Psoas muscle (tissue), 8 donors: ENCODE data around the gene SPOCK3. TPM values are rescaled to one million over a fixed set of nuclear protein-coding genes. Genes with fewer than 3 reads are reported as not detected.

Source experiments
- ATAC-seq, 4 donors: fragments of 200-7000 bp; cut with Tn5 transposase; one replicate each; pipeline ENCODE4 v1.9.1; 2020; ENCODE audit warnings: moderate library complexity in 3 of 4, mild to moderate bottlenecking in 2 of 4
- DNase-seq, 2 donors: peaks; one replicate each; pipeline ENCODE4 v3.0.0-alpha.2; 2020
- H3K27ac ChIP-seq: fragments of 200-600 bp; one replicate; pipeline ENCODE4 v1.8.0; 2022
- H3K27me3 ChIP-seq, 3 donors: fragments of 200-600 bp in 1 of 3; one replicate each; pipeline versions ENCODE4 v1.6.1 to v1.8.0; 2013 to 2022; ENCODE audit warnings: low read length in 2 of 3, mild to moderate bottlenecking in 2 of 3, moderate library complexity in 1 of 3; ENCODE audit not compliant: insufficient read depth in 3 of 3
- H3K36me3 ChIP-seq, 2 donors: fragments of 200-600 bp in 1 of 2; one replicate each; pipeline versions ENCODE4 v1.6.1 to v1.8.0; 2013 to 2022; ENCODE audit warnings: low read depth in 1 of 2, mild to moderate bottlenecking in 1 of 2, moderate library complexity in 1 of 2; ENCODE audit not compliant: insufficient read depth in 1 of 2
- H3K4me1 ChIP-seq: fragments of 200-600 bp; one replicate; pipeline ENCODE4 v1.8.0; 2022
- H3K4me3 ChIP-seq: fragments of 200-600 bp; one replicate; pipeline ENCODE4 v1.8.0; 2022; ENCODE audit warnings: mild to moderate bottlenecking
- H3K9me3 ChIP-seq: fragments of 200-600 bp; one replicate; pipeline ENCODE4 v1.8.0; 2022
- WGBS, 3 donors: extraction: QIAGEN DNeasy Blood & Tissue Kit; methylation state at CpG; one replicate each; pipeline versions ENCODE4 v1.1.6 to v1.1.7; 2013; 5-methylcytosine and 5-hydroxymethylcytosine counted together
- intact Hi-C, 2 donors: fragments of 100-400 bp; cut with DNase I; formaldehyde crosslinking; loops; one replicate each; pipeline versions ENCODE4 v1.11.0 to v1.14.2; 2022
- polyA plus RNA-seq, 3 donors: library from polyadenylated mRNA; stranded (reverse); fragments of 200-250 nt; gene quantifications; one replicate each; pipeline ENCODE4 v1.2.3, GENCODE V29; 2013
- total RNA-seq, 4 donors: library from RNA; stranded (reverse); fragmentation: NEBNext Ultra II Directional in 2 of 4; extraction: Animal tissue kit (Norgen Biotek cat#: 25700) in 2 of 4; gene quantifications; one replicate each; pipeline versions ENCODE4 v1.2.1 to v1.2.4, GENCODE V29; 2021 to 2023
- TF ChIP-seq, protein P1 (sequence below): fragments of 200-600 bp; IDR thresholded peaks from one replicate; pipeline ENCODE4 v1.8.0; 2022; ENCODE audit warnings: antibody characterized with exemption
- donor health status: healthy with polysubstance abuse.
- donor health status: DM: no; HTN: no; CAD: no; lungs with moderate emphysema.
- donor health status: Bipolar disorder and iron deficiency.
- donor health status: healthy.
- donor health status: DM: yes; HTN: yes; CAD: no.
- donor health status: DM: no; HTN: no; CAD: no.
- donor health status: DM: no; HTN: no; CAD: no.
- donor health status: DM: yes; HTN: yes; CAD: no.

The SPOCK3 gene
- total and polyA plus RNA-seq, 7 donors: 0.09 to 1.0 (median 0.11) TPM; not detected in 4

DNA sequence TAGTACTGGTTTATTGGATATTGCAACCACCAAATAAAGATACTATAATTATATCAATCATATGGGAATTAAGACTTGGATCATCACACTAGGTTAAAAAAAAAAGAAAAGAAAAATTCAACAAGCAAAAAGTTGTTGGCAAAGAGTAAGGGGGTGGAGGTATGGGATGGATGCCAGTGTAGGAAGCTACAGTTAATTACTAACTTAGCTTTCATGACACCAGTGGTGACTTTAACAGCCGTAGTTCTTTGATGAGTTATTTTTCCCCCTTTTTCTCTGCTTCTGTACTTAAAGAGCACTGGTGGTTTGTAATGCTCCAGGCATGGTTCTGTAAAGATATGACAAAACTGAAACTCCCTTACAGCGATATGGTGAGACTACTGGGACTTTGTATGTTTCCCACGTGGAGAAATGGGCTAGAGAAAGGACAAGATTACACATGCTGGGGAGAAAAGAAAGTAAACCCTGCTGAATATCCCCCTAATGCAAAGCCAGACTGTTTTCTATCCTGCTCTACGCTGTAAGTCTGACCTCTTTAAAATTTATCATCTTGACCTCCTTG, 210.8 kb downstream of the SPOCK3 start:
- intact Hi-C loops: loop anchor here (5.0 to 10.0 kb wide), 5 partner anchors 271 to 1131 kb away; no protein-coding TSS in a partner anchor
- Histone ChIP-seq H3K27ac (no peak overlapping the region), H3K4me1 (no peaks in the 10 kb centered on the region), H3K27me3 (no peaks in the 10 kb centered on the region), H3K36me3 (no peaks in the 10 kb centered on the region), H3K9me3 (no peaks in the 10 kb centered on the region), H3K4me3 (no peak overlapping the region)
- WGBS, 3 donors: 42 to 50% (median 43%) methylated on average over 4 of the region's 4 CpGs
- ATAC-seq (no peak), DNase-seq (no peak)
- TF ChIP-seq, protein P1, sequence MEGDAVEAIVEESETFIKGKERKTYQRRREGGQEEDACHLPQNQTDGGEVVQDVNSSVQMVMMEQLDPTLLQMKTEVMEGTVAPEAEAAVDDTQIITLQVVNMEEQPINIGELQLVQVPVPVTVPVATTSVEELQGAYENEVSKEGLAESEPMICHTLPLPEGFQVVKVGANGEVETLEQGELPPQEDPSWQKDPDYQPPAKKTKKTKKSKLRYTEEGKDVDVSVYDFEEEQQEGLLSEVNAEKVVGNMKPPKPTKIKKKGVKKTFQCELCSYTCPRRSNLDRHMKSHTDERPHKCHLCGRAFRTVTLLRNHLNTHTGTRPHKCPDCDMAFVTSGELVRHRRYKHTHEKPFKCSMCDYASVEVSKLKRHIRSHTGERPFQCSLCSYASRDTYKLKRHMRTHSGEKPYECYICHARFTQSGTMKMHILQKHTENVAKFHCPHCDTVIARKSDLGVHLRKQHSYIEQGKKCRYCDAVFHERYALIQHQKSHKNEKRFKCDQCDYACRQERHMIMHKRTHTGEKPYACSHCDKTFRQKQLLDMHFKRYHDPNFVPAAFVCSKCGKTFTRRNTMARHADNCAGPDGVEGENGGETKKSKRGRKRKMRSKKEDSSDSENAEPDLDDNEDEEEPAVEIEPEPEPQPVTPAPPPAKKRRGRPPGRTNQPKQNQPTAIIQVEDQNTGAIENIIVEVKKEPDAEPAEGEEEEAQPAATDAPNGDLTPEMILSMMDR: no peak

DNA sequence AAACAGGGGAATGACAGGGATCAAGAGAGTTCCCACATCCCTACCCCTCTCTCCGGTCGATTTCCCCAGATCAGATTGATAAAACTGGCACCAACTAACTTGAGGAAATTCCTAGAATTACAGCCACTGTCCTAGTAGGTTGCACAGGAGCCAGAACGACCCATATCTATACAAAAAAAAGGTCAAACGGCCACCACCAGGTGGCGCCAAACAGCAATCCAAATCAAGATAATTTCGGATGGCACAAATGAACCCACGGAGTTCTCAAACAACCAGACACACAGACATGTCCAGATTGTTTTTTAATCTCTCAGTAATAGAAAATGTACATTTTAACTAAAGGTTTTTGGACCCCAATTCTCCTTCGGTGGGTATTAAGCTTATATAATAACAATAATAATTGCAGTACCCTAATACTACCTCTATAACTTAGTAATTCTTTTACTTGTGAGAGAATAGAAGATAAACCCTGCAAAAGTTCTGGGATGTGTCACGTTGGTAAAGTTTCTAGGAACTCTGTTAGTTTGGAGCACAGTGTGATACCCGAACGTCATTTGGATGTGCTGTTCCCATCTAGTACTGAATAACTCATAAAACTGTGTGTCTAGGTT, 212.6 kb downstream of the SPOCK3 start:
- Histone ChIP-seq H3K27me3 (no peaks in the 10 kb centered on the region), H3K4me3 (no peak overlapping the region), H3K36me3 (no peaks in the 10 kb centered on the region), H3K4me1 (no peaks in the 10 kb centered on the region), H3K9me3 (no peaks in the 10 kb centered on the region), H3K27ac (no peak overlapping the region)
- peak; percentile 50 to 68 for DNase-seq
- WGBS, 3 donors: 22 to 26% (median 23%) methylated on average over 11 of the region's 11 CpGs
- intact Hi-C loops: loop anchor here (5.0 to 10.0 kb wide), 5 partner anchors 273 to 1133 kb away; no protein-coding TSS in a partner anchor
- TF ChIP-seq, protein P1: peak; percentile 85
- peak in 3 of 4 donors; percentile 47 to 81 (median 60) for ATAC-seq

DNA sequence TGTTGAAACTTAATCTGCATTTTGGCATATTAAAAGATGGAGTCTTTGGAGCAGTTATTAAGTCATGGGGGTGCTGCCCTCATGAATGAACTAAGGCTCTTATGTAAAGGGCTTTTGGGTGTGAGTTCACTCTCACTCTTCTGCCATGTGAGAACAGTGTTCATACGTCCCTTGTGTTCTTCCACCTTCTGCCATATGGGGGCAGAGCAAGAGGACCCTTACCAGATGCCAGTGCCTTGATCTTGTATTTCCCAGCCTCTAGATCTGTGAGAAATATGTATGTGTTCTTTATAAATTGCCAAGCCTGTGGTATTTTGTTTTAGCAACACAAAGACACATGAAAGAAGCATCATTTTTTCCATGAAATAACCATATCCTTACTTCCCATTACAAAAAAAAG, 213.9 kb downstream of the SPOCK3 start:
- WGBS, 3 donors: 21 to 50% (median 27%) methylated on average over 1 of the region's 1 CpG
- Histone ChIP-seq H3K36me3 (no peaks in the 10 kb centered on the region), H3K4me3 (no peak overlapping the region), H3K27ac (no peak overlapping the region), H3K27me3 (no peaks in the 10 kb centered on the region), H3K4me1 (no peaks in the 10 kb centered on the region), H3K9me3 (no peaks in the 10 kb centered on the region)
- TF ChIP-seq, protein P1: no peak
- no peak for DNase-seq
- intact Hi-C loops: loop anchor here (5.0 to 10.0 kb wide), 5 partner anchors 274 to 1134 kb away; no protein-coding TSS in a partner anchor
- no peak for ATAC-seq

DNA sequence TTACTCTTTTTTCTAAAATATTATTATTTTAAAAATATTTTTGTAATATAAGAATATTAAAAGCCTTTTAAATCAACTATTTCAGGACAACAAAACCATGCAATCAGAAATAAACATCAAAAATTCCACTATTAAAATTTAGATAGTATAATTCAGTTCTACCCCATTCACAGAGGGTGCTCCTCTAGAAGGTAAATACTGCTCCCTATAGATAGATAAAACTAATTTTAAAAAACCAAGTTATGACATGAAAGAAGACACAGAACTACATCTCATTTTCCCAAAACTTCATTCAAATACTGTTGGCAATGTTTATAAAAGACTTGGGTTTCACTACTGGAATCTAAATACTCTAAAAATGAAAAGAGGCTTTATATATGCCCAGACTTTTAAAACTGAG, 219.3 kb downstream of the SPOCK3 start:
- Histone ChIP-seq H3K27me3 (no peaks in the 10 kb centered on the region), H3K4me3 (no peak overlapping the region), H3K27ac (no peak overlapping the region), H3K9me3 (no peaks in the 10 kb centered on the region), H3K4me1 (no peaks in the 10 kb centered on the region), H3K36me3 (no peaks in the 10 kb centered on the region)
- DNase-seq (no peak), ATAC-seq (no peak)
- TF ChIP-seq, protein P1: no peak
- intact Hi-C loops: no loop called here
